MV-4-11 (cell line): ENCODE measurements around the gene ARAP3.

Experiments
- DNase-seq: peaks from one replicate; lab custom pipeline; 2025; lab: John Stamatoyannopoulos, UW

ARAP3 gene

DNA sequence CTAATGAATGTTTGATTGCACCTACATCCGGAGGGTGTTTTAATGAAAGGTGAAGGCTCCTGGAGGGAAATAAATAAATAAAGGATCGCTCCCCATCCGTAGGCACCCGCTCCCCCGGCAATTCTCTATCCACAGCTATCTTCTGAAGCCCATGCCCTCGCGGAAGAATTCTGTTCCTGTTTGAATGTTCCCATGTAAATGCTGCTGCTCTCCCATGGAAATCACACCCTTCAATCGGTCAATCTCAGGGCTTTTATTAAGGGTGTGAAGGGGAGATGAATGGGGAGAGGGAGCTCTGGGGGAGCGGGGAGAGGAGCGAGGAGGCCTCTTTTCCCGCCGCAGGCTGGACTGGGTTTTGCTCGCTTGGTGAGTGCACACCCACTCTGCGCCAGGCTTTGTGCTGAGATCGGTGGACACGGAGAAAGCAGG, 21.1 kb upstream of the ARAP3 start:
- DNase-seq: no peak

DNA sequence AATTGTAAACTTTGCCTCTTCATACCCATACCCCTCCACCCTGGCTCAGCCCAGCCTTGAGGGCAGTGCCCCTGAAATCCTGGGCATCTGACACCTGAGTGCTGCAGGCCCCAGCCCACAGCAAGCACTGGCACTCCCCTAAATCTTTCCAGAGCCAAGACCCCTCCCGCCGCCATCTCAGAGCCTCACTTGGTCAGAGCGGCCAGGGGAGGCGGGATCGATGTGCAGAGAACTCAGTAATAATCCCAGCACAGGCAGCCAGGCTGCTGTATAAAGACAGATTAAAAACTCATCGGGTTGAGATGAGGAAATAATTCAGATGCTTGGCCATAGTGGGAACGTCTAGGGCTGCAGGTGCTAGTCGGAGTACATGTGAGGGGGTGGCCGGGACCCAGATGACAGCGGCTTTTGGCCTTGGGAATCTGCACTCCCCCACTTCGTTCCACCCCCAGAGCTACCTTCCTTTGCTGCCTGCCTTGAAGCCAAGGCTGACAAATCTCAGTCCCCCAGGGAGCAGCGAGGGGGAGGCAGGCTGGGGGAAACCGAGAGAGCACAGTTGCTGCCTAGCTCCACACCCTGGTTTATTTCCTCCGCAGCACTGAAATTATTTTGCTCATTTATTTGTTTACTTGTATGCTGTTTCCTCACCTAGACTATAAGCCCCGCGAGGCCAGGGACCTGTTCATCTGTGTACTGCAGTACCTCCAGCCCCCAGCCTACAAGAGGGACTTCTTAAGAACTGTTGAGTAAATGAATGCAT, 19.5 kb upstream of the ARAP3 start:
- DNase-seq: no peak

DNA sequence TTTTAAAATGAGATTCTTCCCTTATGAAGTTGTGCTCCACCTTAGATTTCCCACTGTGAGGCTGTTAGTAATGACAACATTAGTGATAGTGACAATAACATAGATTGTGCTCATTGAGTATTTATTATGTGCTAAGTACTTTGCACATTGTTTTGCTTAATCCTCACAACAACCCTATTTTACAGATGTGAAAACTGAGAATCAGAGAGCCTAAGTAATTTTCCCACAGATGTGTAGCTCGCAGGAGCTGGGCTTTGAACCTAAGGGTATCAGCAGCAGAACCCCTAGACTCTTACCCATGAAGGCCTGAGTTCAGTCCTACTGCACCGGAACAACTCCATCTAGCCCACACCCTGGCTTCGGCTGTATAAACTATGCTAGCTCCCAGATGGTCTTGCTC, 15.6 kb upstream of the ARAP3 start:
- DNase-seq: no peak

DNA sequence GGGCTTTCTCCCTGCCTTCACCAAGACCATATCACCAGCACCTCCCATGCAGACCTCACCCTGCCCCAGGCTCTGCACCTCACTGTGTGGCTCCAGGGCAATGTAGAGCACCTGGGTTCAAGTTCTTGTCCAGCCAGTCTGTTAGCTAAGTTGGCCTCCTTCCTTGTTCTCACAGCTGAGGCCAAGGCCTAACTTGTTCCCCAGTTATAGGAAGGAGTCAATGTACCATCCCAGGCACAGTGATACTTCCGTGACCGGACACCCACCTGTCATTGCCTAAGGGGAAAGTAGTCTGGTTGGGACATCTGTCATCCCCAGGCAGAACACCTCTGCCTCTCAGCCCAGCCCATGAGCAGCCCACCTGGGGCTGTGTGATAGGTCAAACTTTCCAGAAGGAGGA, 14.4 kb upstream of the ARAP3 start:
- DNase-seq: no peak

DNA sequence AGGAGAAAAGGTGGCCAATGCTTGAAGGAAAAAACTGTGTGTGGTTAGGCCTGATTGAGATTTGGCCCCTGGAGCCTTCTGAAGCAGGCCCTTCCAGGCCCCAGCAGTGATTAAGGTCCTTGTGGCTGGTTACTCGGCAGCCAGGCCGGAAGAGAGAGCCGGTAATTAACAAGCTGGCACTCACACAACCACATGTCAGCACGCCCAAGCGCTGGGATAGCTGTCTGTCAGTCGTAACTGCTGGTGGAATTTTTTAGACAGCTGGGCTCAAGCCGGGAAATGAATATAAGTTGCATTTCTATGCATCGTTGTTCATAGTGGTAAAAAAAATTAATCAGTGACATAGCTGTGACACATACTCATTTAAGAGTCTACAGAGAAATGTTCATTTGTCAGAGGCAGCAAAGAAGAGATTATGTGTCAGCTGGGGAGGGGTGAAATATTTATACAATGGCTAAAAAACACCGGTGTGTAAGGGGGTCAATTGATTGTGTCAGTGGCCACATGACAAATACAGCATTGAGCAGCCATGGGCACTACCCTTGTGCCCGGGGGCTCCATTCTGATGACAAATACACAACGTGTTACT, 13.7 kb upstream of the ARAP3 start:
- no peak for DNase-seq

GRCh38 chr5:141694479-141694878, 12.4 kb upstream of the ARAP3 start:
- DNase-seq: no peak

DNA sequence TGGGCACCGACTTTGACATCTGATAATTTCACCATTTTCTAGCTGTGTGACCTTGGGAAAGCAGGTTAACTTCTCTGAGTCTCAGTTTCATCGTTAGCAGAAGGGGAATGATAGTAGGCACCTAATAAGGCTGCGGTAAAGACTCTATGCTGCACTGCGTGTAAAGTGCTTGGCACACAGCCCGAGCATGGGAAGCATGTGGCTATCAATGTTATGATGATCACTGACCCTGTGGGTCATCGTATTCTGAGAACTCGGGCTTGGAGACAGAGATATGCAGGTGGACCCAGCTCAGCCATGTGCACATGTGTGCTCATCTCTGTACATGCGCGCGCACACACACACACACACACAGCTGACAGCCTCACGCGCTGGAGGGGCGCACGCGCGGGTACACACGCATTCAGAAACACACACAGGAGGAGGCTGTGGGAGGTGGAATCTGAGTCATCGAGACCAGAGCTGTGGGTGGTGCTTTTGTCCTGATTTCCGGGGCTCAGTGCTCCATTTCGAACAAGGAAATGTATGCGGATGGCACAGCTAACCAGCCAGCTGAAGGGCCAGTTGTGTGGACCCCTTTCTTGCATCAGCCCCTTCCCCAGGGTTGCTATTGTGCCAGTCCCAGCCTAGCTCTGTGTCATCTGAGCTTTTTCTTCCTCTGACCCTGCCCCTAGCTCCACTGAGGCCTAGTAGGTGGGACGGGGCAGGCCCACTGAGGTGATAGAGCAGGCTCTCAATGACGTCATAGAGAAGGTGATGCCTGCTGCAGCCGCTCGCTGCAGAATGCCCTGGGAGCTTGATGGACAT, 11.1 kb upstream of the ARAP3 start:
- DNase-seq: peak; percentile 85

GRCh38 chr5:141692533-141692888, 10.5 kb upstream of the ARAP3 start:
- DNase-seq: no peak

DNA sequence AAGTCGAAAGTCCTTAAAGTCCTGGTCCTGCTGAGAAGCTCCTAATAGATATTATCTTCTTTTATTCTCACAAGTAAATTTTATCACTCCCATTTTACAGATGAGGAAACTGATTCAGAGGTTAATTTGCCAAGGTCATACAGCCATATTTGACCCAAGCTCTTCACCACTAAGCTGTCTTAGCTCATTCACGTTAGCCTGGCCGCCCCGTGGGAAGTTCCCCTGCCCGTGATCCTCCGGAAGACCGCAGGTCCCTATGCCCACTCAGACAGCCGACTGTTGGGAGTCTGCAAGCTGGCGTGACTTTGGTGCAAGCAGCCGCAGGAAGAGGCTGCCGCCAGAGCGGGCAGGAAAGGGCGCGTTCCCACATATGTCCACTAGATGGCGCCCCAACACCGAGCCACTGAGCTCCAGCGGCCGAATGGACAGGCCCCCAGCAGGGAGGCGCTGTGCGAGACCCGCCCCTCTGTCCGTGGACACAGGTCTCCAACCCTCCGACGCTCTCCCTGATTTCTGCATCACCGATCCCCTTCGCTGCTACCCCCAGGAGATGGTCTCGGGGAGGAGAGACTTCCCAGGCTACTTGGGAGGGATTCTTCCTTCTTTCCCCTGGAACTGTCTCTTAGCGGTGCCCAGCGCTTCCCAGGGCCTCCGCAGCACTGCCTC, 10.0 kb upstream of the ARAP3 start:
- peak; percentile 78 for DNase-seq

GRCh38 chr5:141691286-141691866, 9.3 kb upstream of the ARAP3 start:
- peak; percentile 83 for DNase-seq

GRCh38 chr5:141686648-141687416, 4.8 kb upstream of the ARAP3 start:
- DNase-seq: no peak

DNA sequence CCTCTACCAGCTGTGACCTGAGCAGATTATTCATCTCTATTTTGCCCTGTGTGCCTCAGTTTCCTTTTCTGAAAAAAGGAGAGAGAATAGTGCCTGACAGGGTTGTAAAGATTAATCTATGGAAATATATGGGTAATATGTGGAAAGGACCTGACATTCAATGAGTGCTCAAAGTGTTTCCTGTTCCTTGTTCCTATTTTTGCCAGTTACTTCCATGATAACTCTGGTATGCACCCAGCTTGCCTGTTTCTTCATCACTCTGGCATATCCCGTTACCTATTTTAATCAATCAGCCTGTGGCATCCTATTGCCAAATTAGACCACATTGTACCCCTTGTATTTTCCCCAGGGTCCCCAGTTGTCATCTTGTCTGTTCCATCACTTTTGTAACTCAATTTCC, 3.6 kb upstream of the ARAP3 start:
- DNase-seq: peak; percentile 20

DNA sequence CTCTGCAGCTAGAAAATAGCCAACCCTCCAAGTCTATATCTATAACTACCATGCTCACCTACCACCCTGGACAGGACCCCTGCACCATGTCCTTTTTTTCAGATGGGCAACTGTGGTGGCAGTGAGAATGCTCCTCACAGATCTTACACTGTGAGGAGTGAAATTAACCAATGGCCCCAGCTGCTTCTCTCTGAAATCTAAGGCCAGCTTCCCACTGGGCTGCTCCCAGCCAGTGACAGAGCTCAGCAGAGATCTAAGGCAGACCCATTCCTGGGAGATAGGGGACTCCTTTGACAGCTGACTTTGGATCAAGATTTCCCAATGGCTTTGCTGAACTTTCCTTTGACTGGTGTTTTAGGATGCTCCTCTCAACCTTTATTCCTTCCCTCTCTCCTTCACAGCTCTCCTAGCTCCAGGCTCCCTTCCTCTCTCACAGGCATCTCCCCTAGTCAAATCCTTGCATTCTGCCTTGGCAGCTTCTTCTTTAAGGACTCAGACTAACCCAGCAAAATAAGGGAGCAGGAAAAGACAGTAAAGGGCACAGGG, 1.6 kb upstream of the ARAP3 start:
- DNase-seq: no peak

GRCh38 chr5:141681295-141681694, 735 bp downstream of the ARAP3 start:
- DNase-seq: no peak

GRCh38 chr5:141680751-141681201, 1.3 kb downstream of the ARAP3 start:
- DNase-seq: no peak

DNA sequence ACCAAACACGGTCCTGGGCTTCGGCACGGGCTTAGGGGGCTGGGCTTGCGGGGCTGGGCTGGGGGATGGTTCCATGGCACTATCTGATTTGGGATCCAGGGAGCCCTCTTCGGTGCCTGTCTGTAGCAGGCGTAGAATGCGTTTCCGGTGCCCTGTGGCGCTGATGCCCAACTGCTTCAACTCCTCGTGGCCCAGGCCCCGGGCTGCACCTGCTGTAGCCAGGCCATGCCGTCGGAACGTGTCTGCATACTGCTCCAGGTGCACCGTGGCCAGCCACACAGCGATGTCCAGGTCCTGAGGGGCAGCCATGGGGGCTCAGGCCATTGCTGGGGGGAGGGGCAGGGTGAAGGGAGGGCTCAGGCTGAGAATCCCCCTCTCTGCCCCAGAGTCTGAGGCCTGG, 1.9 kb downstream of the ARAP3 start:
- DNase-seq: no peak

DNA sequence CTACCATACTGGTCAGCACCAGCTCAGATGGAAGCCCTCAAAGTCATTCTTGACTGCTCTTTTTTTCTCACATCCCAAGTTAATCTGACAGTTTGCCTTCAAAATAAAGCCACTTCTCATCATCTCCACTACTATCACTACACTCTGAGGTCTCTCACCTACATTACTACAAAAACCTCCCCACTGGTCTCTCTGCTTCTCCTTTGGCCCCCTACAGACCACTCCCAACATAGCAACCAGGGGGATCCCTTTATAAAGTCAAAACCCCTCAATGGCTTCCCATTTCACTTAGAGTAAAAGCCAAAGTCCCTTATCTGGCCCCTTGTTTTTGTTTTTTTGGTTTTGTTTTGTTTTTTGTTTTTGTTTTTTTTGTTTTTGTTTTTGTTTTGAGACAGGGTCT, 4.6 kb downstream of the ARAP3 start:
- DNase-seq: no peak

DNA sequence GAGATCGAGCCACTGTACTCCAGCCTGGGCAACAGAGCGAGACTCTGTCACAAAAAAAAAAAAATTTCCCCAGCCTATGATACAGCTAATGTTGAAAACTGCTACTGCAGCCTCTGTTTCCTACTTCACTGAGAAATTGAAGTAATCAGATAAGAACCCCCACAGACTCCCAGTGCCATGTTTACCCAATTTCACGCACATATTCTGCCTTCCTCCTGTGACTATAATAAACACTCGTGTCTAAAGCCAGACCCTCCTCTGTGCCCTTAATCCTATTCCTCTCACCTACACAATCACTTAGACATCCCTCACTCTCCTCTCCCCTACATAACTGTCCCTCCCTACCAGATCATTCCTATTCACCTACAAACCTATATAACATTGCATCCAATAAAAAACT, 6.4 kb downstream of the ARAP3 start:
- DNase-seq: no peak

- DNase-seq: no peak
Measured at GRCh38 chr5:141674747-141675146, 7.3 kb downstream of the ARAP3 start.

DNA sequence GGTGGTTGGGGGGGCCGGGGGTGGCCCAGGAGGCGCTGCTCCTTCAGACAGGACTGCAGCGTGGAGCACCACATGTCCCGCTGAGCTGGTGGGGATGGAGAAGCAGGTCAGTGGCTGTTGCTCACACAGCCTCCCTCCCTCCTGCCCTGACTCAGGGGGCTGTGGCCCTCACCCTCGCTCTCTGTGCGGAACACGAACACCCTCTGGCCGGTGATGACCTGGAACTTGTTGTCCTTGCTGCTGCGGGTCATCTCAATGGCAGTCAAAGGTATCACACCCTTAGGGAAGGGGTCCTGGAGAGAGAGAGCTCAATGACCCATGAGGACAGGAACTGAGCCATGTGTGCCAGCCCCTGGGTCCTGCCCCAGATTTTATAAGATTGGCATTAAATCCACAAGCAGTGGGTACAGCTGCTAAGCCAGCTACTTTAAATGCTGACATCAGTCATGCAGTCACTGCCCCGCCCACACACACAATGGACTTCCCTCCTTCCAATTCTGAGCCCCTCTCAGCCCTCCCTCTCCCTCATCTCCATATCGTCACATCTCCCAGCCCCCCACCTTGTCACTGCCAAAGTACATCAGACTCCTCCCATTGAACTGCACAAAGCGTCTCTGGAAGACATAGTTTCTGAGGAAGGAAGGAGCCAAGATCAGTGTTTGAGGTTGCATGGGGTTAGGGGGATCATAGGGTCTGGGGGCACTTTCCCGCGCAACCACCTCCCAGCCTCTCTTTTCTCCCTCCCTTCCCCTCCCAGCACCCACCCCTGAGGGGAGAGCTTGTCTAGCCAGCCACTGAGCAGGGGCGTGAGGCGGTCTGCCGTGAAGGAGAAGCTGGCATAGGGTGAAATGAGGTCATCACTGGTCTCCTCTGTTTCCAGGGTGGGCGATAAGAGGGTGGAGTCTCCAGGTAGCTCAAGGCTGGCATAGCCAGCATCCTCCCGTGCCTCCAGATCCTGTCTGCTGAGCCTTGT, 8.9 kb downstream of the ARAP3 start:
- no peak for DNase-seq
